Caco-2 (cell line): ENCODE measurements around the gene HOXD8. TPM values are rescaled to one million over a fixed set of nuclear protein-coding genes. Genes with fewer than 3 reads are reported as not detected.

Source experiments
- BruUV-seq: library from RNA; stranded (reverse); fragments of 400-500 nt; replicated peaks from 2 replicates; lab custom pipeline; 2021; lab: Mats Ljungman, UMichigan
- CTCF ChIA-PET: fragments of 300-600 bp; sonication (Branson Sonifier 250); formaldehyde crosslinking; loops from one replicate; lab custom pipeline; 2022; ENCODE audit warnings: antibody characterized with exemption; lab: Charles Lee
- POLR2A ChIA-PET: fragments of 300-600 bp; sonication (Branson Sonifier 250); formaldehyde crosslinking; loops from one replicate; lab custom pipeline; 2022; ENCODE audit warnings: antibody characterized with exemption; lab: Charles Lee
- DNase-seq, 2 experiments: peaks; one replicate each; pipeline versions ENCODE4 v3.0.0 to v3.0.0-alpha.2; 2020 to 2022
- H3K27me3 ChIP-seq: replicated peaks from 2 replicates; pipeline ENCODE4 v1.6.0; 2011; ENCODE audit warnings: low read length; ENCODE audit not compliant: control insufficient read depth, insufficient read depth
- H3K36me3 ChIP-seq: 2 replicates; pipeline ENCODE4 v1.5.1; 2011; ENCODE audit warnings: low read length; ENCODE audit not compliant: control insufficient read depth, insufficient read depth
- H3K4me1 ChIP-seq: fragments of 250-450 bp; sonication (Bioruptor Pico); 2 replicates; pipeline ENCODE4 v1.5.1; 2020; ENCODE audit warnings: mild to moderate bottlenecking
- H3K4me3 ChIP-seq: 2 replicates; pipeline ENCODE4 v1.5.1; 2011; ENCODE audit warnings: low read depth, mild to moderate bottlenecking, control low read depth, low read length
- H3K9me3 ChIP-seq: fragments of 250-450 bp; sonication (Bioruptor Pico); 2 replicates; pipeline ENCODE4 v1.5.1; 2020; ENCODE audit warnings: mild to moderate bottlenecking, moderate library complexity
- H3K27ac Mint-ChIP-seq: one replicate; pipeline ENCODE4 v1.8.0; 2022; ENCODE audit warnings: mixed read lengths; ENCODE audit not compliant: unreplicated experiment
- H3K27me3 Mint-ChIP-seq: one replicate; pipeline ENCODE4 v1.8.0; 2022; ENCODE audit warnings: mixed read lengths; ENCODE audit not compliant: insufficient read depth, unreplicated experiment
- H3K36me3 Mint-ChIP-seq: one replicate; pipeline ENCODE4 v1.8.0; 2022; ENCODE audit warnings: mild to moderate bottlenecking, mixed read lengths; ENCODE audit not compliant: insufficient read depth, unreplicated experiment
- H3K4me1 Mint-ChIP-seq: one replicate; pipeline ENCODE4 v1.8.0; 2022; ENCODE audit warnings: low read depth, mixed read lengths; ENCODE audit not compliant: unreplicated experiment
- H3K4me3 Mint-ChIP-seq: one replicate; pipeline ENCODE4 v1.8.0; 2022; ENCODE audit warnings: mild to moderate bottlenecking, moderate library complexity, mixed read lengths; ENCODE audit not compliant: unreplicated experiment
- H3K9me3 Mint-ChIP-seq: one replicate; pipeline ENCODE4 v1.8.0; 2022; ENCODE audit warnings: mixed read lengths; ENCODE audit not compliant: unreplicated experiment
- intact Hi-C: fragments of 100-400 bp; cut with micrococcal nuclease; formaldehyde crosslinking; loops from one replicate; pipeline ENCODE4 v1.10.0; 2022; ENCODE audit not compliant: unreplicated experiment
- total RNA-seq: library from RNA; stranded (reverse); gene quantifications from 2 replicates; pipeline ENCODE4 v1.2.3, GENCODE V29; 2022
- TF ChIP-seq, protein P1 (sequence below), 2 experiments: fragments of 200-600 bp in 1 of 2; IDR thresholded peaks; 1 replicate in 1 of 2; 2 replicates in 1 of 2; pipeline versions ENCODE4 v1.5.1 to v1.8.0; 2011 to 2022; ENCODE audit warnings: antibody characterized with exemption in 1 of 2, control low read depth in 1 of 2, inconsistent platforms in 1 of 2, low read depth in 1 of 2, low read length in 1 of 2, mild to moderate bottlenecking in 1 of 2, moderate library complexity in 1 of 2; ENCODE audit not compliant: insufficient read depth in 1 of 2, severe bottlenecking in 1 of 2, unreplicated experiment in 1 of 2

HOXD8 gene
- total RNA-seq, 1 experiment from 2014 or later, result not detected

DNA sequence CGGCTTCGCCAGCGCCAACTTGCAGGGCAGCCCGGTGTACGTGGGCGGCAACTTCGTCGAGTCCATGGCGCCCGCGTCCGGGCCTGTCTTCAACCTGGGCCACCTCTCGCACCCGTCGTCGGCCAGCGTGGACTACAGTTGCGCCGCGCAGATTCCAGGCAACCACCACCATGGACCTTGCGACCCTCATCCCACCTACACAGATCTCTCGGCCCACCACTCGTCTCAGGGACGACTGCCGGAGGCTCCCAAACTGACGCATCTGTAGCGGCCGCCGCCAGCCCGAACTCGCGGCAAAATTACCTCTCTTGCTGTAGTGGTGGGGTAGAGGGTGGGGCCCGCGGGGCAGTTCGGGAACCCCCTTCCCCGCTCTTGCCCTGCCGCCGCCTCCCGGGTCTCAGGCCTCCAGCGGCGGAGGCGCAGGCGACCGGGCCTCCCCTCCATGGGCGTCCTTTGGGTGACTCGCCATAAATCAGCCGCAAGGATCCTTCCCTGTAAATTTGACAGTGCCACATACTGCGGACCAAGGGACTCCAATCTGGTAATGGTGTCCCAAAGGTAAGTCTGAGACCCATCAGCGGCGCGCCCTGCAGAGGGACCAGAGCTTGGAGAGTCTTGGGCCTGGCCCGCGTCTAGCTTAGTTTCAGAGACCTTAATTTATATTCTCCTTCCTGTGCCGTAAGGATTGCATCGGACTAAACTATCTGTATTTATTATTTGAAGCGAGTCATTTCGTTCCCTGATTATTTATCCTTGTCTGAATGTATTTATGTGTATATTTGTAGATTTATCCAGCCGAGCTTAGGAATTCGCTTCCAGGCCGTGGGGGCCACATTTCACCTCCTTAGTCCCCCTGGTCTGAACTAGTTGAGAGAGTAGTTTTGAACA, 42.7 kb downstream of the HOXD8 start:
- H3K36me3 Mint-ChIP-seq, result no peaks in the 10 kb centered on the region
- TF ChIP-seq, protein P1, sequence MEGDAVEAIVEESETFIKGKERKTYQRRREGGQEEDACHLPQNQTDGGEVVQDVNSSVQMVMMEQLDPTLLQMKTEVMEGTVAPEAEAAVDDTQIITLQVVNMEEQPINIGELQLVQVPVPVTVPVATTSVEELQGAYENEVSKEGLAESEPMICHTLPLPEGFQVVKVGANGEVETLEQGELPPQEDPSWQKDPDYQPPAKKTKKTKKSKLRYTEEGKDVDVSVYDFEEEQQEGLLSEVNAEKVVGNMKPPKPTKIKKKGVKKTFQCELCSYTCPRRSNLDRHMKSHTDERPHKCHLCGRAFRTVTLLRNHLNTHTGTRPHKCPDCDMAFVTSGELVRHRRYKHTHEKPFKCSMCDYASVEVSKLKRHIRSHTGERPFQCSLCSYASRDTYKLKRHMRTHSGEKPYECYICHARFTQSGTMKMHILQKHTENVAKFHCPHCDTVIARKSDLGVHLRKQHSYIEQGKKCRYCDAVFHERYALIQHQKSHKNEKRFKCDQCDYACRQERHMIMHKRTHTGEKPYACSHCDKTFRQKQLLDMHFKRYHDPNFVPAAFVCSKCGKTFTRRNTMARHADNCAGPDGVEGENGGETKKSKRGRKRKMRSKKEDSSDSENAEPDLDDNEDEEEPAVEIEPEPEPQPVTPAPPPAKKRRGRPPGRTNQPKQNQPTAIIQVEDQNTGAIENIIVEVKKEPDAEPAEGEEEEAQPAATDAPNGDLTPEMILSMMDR (IDR thresholded peaks at IDR 0.05; ENCODE audit: insufficient read depth in 1 of 2, low read depth in 1 of 2, low read length in 1 of 2, severe bottlenecking in 1 of 2, unreplicated experiment in 1 of 2), result no peak
- DNase-seq, result no peak
- CTCF ChIA-PET, result no interaction called here
- H3K27ac Mint-ChIP-seq, result no peak overlapping the region
- no peaks in the 10 kb centered on the region for H3K9me3 ChIP-seq
- no peaks in the 10 kb centered on the region for H3K27me3 ChIP-seq
- no peaks in the 10 kb centered on the region for H3K9me3 Mint-ChIP-seq
- BruUV-seq, result no TSS peak
- intact Hi-C loops, result no loop called here
- H3K4me1 Mint-ChIP-seq, result no peaks in the 10 kb centered on the region
- H3K4me1 ChIP-seq, result peaks cover 7% of the 10 kb centered on the region; the same call in 1 of the 2 replicates
- POLR2A ChIA-PET, result no interaction called here
- no peak overlapping the region for H3K4me3 ChIP-seq
- peaks cover 6% of the 10 kb centered on the region for H3K27me3 Mint-ChIP-seq
- no peak overlapping the region for H3K4me3 Mint-ChIP-seq
- no peaks in the 10 kb centered on the region for H3K36me3 ChIP-seq

DNA sequence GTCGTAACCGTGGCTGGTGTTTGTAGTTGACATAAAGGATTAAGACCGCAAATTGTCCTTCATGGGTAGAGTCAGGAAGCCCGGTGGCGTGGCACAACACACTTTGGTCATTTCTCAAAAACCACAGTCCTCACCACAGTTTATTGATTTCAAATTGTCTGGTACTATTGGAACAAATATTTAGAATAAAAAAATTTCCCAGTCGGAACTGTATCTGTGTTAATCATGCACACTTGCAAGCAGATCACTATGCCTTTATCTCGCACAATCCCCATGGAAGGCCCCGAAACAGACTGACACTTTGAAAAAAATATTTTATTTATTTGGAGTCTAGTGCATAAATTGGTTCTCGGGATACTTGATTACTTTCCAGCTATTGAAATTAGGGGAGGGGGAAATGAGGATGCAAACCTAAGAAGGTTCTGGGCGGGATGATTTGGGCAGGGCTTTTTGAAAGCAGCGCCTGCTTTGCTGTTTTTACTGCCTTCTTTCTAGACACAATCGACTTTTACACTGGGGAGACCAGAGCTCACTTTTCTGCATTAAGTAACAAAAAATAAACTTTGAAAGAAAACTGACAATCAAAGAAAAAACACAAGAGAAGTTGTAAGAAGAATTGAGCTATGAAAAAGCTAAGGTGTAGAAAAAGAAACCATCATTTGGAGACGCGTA, 43.5 kb downstream of the HOXD8 start:
- TF ChIP-seq, protein P1 (IDR thresholded peaks at IDR 0.05; ENCODE audit: insufficient read depth in 1 of 2, low read depth in 1 of 2, low read length in 1 of 2, severe bottlenecking in 1 of 2, unreplicated experiment in 1 of 2), result no peak
- no peak overlapping the region for H3K4me3 Mint-ChIP-seq
- H3K9me3 ChIP-seq, result no peaks in the 10 kb centered on the region
- BruUV-seq, result no TSS peak
- intact Hi-C loops, result no loop called here
- H3K27ac Mint-ChIP-seq, result no peak overlapping the region
- peaks cover 7% of the 10 kb centered on the region; the same call in 1 of the 2 replicates for H3K4me1 ChIP-seq
- H3K27me3 ChIP-seq, result no peaks in the 10 kb centered on the region; the same call in 1 of the 2 replicates
- peaks cover 7% of the 10 kb centered on the region for H3K27me3 Mint-ChIP-seq
- no peak overlapping the region for H3K4me3 ChIP-seq
- no peaks in the 10 kb centered on the region for H3K36me3 ChIP-seq
- H3K4me1 Mint-ChIP-seq, result no peaks in the 10 kb centered on the region
- DNase-seq, result no peak
- ChIA-PET POLR2A (no interaction called here), CTCF (no interaction called here)
- no peaks in the 10 kb centered on the region for H3K36me3 Mint-ChIP-seq
- no peaks in the 10 kb centered on the region for H3K9me3 Mint-ChIP-seq

DNA sequence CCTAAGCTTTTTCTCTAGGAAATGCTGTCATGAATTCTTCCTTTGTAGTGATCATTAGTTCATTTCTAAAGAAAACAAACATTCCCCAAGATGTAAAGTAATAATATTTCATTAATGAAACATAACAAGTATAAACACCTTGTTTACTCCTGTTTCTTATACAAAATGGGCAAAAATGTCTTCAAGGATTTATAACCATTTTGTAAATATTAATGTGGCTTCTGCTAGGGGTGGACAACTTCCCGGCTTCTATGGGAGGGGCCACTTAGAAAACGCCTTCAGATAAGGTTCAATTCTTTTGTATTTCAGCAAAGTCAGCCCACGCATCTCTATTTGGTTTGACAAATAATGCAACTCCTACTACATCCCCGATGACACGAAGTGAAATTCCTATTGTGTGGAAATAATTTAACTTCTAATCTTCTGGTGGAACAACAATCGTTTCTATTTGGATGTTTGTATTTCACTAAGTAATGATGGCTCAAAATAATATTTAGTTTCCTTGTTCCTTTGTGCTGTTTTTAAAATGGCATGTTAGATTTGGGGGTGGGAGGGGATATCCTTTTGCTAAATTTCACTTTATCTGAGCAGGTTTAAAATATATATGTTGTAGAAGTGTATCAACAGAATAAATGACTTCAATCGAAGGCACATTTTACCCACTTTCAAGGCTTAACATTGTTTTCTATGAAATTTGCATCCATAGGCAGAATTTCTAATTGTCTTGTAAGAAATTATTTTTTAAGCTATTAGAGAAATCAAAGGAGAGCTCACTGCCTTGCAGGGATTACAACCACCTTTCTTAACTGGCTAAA, 44.3 kb downstream of the HOXD8 start:
- Mint-ChIP-seq H3K27me3 (peaks cover 9% of the 10 kb centered on the region), H3K4me1 (no peaks in the 10 kb centered on the region), H3K4me3 (peak overlapping the region; percentile 37), H3K36me3 (no peaks in the 10 kb centered on the region), H3K27ac (no peak overlapping the region), H3K9me3 (no peaks in the 10 kb centered on the region)
- no TSS peak for BruUV-seq
- Histone ChIP-seq H3K4me3 (no peak overlapping the region), H3K27me3 (peaks cover 3% of the 10 kb centered on the region; the same call in 1 of the 2 replicates), H3K9me3 (no peaks in the 10 kb centered on the region), H3K36me3 (no peaks in the 10 kb centered on the region), H3K4me1 (peaks cover 7% of the 10 kb centered on the region; the same call in 1 of the 2 replicates)
- ChIA-PET CTCF (interaction anchor here (0.5 to 0.6 kb wide), 2 partner anchors 272 to 281 kb away, joined by 3 to 4 read pairs; no protein-coding TSS in a partner anchor), POLR2A (no interaction called here)
- no peak for DNase-seq
- intact Hi-C loops, result no loop called here
- TF ChIP-seq, protein P1 (IDR thresholded peaks at IDR 0.05; ENCODE audit: insufficient read depth in 1 of 2, low read depth in 1 of 2, low read length in 1 of 2, severe bottlenecking in 1 of 2, unreplicated experiment in 1 of 2), result no peak
